Measurements from ENCODE around the gene UGT3A1.
"Not testable (repeated sequence)": the region's sequence is repeated elsewhere in the genome, so short reads cannot be mapped to it uniquely, and the experiment has no call there.

The UGT3A1 gene

DNA sequence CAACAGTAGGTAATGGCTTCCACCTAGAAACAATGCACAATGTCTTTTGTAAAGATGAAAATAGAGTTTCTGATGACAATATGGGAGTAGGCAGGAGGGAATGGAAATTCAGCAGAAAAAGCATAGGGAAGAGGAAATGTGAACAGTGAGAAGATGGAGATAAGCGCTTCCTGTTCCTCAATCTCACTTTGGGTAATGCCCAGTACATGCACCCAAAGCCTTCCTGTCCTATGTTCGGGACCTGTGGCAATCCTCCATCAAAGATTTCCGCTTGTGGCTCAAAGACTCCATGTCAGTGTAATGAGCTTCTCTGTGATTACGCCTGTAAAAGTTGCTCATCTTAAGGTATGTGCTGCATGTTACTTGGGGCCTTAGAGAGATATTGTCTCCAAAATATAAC lies 2.7 kb downstream of the UGT3A1 start:
- DNase-seq (ENCODE audit: low read depth in 2 of 2), result no peak

GRCh38 chr5:35987776-35988175 lies 3.4 kb downstream of the UGT3A1 start:
- no peak for DNase-seq (ENCODE audit: low read depth in 2 of 2)

GRCh38 chr5:35979715-35980114 lies 11.5 kb downstream of the UGT3A1 start:
- no peak for DNase-seq (ENCODE audit: low read depth in 2 of 2)

DNA sequence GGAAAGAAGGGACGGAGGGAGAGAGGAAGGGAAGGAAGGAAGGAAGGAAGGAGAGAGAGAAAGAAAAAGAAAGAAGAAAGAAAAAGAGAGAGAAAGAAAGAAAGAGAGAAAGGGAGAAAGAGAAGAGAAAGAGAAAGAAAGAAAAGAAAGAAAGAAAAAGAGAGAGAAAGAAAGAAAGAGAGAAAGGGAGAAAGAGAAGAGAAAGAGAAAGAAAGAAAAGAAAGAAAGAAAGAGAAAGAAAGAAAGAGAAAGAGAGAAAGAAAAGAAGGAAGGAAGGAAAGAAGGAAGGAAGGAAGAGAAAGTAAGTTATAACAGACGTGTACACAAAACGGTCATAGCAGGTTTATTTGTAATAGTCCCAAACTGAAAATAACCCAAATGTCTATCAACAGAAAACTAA lies 14.3 kb downstream of the UGT3A1 start:
- DNase-seq (ENCODE audit: low read depth in 2 of 2), result not testable (repeated sequence)

- DNase-seq (ENCODE audit: low read depth in 2 of 2), result no peak
Measured at GRCh38 chr5:35974570-35974969, 16.6 kb downstream of the UGT3A1 start.

DNA sequence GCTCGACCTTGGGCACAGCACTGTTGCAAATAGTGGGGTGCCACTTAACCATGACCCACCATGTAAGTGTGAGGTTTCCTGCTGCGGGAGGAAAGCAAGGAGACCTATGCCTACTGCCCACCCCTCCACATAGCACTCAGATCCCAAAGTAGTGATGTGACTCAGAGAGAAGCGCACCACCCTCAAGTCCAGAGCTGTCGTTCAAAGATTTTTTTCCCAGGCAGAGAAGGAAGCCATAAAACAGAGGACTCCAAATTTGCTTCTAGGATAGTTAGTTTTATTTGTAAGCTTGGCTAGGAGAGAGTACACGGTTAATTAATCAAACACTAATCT lies 19.3 kb downstream of the UGT3A1 start:
- no peak for DNase-seq (ENCODE audit: low read depth in 2 of 2)

DNA sequence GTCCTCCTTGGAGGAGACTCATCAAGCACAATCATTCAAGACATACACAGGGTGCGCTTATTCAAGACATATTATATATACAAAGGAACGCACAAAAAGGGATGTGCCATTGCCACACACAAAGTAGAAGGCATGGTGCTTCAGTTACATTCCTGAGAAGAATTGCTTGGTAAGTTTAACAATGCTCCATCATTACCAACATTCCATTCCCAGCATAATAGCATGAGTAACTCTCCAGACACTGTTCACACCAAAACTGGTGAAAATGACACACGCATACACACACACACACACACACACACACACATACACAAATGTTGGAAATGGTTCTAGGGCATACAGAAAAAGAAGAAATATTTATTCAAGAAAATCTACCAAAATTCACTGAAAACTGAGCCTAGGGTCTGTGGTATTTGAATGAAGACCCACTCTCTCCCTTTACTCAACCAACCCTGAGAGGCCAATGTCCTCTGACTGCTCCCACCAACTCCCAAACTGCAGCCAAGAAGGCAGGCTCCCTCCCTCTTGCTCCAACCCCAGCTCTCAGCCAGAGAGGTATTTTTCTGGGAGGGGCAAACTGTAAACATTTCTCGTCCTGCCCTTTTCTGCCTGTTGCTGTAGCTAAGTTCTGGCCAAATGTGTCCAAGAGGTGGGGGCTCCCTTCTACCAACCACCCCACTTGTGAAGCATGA lies 19.9 kb downstream of the UGT3A1 start:
- no peak for DNase-seq (ENCODE audit: low read depth in 2 of 2)

DNA sequence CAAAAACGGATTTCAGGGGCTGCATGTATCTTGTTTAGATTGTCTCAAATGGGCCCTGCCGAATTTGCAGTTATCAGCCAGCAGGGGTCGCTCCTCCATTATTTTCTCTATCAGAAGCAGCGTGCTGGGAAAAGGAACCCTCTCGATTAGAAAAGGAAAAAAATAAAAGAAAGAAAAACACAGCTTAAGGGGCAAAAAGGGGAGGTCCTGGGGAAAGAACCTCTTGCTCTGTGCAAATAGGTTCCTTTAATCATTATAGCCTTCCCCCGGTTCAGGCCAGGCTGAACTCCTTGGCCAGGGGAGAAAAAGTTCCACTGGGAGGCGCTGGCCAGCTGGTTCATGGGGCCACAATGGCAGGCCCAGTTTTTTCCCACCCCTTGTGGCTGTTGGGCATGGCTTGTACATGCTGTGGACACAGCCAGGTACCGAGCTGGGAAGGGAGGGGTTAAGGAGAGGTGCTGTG lies 27.8 kb downstream of the UGT3A1 start:
- no peak for DNase-seq (ENCODE audit: low read depth in 2 of 2)

DNA sequence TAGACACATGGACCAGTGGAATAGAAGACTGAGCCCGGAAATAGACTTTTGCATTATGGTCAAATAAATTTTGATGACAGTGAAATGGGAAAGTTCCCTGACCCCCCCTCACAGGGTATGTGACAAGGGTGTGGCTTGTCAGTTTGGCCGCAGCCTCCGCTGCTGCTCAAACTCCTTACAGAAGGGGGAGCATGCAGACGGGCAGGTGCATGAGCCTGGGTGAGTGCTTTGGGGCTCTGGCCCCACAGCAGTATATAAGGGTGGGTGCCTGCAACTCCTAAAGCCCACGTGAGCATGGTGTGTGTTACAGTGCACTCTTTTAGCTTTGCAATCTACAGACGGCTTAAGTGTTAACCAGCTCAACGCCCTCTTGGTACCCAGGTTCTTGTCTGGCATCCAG lies 30.9 kb downstream of the UGT3A1 start:
- DNase-seq (ENCODE audit: low read depth in 2 of 2), result no peak

DNA sequence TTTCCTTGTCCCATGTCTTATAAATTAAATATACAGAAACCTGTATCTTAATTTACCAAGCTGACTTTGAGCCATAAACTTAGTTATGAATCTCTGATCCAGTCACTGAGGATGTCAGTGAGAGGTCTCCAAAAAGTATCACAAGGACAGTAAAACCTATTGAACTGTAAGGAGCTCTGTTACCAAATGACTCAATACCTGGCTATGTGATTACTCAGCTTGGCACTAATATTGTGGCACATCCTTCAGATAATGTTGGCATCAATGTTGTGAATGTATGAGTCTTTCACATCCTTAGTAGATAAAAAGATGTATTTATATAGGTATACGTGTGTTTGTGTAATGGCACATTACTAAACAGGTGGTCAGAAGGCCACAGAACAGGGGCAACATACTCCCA lies 34.8 kb downstream of the UGT3A1 start:
- no peak for DNase-seq (ENCODE audit: low read depth in 2 of 2)

GRCh38 chr5:35954175-35954574 lies 37.0 kb downstream of the UGT3A1 start:
- no peak for DNase-seq (ENCODE audit: low read depth in 2 of 2)

GRCh38 chr5:35947085-35947484 lies 44.1 kb downstream of the UGT3A1 start:
- DNase-seq (ENCODE audit: low read depth in 2 of 2), result no peak

DNA sequence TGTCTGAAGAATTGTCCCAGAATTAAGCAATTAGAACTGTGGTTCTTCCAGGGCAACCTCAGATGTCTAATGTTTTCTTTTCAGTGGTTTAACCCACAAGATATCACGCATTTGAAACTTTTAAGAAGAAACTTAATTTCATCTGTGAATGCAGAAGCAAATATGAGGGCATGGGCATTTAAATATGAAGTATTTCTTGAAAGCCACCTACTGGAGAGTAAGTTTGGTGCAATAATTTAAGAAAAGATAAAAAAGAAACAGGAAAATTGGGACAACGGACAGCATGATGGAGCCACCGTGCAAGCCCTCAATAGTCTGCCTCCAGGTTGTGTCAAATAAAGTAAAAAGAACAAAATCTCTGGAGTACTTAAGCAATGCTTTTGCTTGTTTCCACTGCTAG lies 51.6 kb downstream of the UGT3A1 start:
- DNase-seq (ENCODE audit: low read depth in 2 of 2), result no peak

DNA sequence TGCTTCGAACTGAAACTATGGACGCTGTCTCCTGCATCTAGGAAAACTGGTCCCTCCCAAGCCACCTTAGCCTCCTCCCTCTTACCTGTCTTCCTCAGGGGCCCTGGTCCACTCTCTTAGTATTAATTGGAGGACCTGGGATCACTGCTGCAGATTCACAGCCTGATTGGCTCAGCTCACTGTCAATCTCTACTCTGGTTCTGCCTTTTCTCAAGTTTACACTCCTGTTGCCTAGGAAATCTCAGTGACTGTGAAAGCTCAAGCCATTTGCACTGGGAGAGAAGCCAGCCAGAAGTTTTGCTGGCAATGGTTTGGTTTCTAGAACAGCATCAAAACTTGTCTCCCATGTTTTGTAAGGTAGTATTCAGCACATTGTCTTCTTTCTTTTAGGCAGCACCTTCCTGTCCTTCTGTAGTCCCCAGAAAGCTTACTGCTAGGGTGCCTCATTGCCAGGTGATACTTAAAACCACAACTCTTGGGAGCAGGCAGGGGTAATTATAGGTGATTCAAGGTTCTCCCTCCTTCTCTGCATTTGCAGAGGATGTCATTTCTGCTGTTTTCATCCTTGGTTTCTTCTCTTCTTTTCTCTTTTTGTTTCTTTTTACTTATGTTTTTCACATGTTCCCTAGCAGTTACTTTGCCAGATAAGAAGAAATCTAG lies 52.5 kb downstream of the UGT3A1 start, which contains the start of gene CAPSL:
TSS of gene CAPSL (minus strand) at position 55 of the 660 bp plus-strand sequence. CDS start 17,502 bp downstream, outside the sequence.
- no peak for DNase-seq (ENCODE audit: low read depth in 2 of 2)

GRCh38 chr5:35926389-35927051 lies 64.7 kb downstream of the UGT3A1 start:
- DNase-seq (ENCODE audit: low read depth in 2 of 2), result peak in 1 of 2 donors; percentile 69

- peak; percentile 77 to 80 for DNase-seq (ENCODE audit: low read depth in 2 of 2)
Measured at GRCh38 chr5:35924950-35925722, 66.1 kb downstream of the UGT3A1 start.

DNA sequence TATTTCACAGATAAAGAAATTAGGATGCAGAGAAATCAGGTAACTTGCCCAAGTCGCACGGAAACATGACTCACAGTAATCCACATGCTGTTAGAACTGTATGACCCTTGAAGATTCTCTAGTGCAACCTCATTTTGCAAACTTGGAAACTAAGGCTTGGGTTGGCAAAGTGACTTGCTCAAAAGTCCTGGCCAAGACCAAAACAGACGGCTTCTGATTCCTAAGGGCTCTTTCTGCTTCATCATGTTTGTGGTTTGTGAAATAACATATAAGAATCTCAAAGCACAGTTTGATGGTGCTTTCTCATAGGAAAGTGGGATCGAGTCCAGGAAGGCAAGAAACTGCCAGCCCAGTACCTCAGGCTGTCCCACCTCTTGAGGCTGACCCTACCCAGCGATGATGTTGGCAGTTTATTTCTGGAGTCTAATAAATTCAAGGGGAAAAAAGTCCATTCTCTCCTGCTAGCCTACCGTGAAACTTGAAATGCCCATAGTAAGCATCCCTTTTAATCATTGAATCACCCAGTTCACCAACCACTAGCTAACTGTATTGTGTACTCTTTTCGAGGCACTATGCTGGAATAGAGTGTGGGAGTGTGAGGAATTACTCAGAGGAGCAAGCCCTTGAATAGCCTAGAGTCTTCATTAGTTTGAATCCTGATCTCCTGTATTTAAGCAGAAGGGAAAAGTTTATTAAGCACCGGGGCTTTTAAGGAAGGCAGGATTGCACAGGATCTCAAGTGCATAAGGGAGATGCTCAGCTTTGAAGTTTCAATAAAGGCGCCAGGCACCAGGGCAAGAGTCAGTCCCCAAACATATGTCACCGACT lies 66.9 kb downstream of the UGT3A1 start:
- no peak for DNase-seq (ENCODE audit: low read depth in 2 of 2)

DNA sequence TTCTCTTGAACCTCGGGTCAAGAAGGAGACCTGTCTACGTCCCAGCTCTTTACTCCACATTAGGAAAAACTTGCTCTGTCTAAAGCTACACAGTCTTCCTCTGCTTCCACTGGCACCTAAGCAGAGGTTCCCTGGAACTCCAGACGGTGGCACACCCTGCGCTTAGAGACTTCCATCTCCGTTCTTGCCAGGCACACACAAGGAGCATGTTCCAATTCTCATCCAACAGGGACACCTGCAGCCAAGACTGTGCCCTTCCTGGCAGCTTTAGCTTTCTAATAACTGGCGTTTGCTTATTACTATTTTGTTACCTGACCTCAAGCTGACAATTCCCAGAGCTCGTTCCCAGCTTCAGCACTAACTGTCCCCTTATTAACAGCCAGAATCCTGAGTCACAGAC lies 68.7 kb downstream of the UGT3A1 start:
- DNase-seq (ENCODE audit: low read depth in 2 of 2), result no peak

GRCh38 chr5:35921930-35922329 lies 69.3 kb downstream of the UGT3A1 start:
- no peak for DNase-seq (ENCODE audit: low read depth in 2 of 2)

DNA sequence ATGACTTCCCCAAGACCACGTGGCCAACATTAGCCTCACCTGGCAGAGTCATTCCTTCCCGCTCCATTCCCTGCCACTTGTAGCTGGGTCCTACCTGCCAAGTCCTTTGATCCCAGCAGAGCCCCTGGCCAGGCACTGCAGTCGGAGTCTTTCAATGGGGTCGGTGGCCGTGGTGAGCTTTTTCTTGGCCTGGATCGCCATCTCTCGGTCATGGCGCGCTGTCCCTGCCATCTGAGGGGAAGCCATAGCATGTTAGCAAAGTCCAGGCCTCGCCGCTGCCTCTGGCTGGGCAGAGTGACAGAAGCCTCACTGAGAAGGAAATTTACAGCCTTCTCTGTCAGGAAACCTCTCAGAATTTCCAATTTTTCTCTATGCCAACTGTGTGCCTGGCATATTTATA lies 70.3 kb downstream of the UGT3A1 start:
- DNase-seq (ENCODE audit: low read depth in 2 of 2), result no peak

DNA sequence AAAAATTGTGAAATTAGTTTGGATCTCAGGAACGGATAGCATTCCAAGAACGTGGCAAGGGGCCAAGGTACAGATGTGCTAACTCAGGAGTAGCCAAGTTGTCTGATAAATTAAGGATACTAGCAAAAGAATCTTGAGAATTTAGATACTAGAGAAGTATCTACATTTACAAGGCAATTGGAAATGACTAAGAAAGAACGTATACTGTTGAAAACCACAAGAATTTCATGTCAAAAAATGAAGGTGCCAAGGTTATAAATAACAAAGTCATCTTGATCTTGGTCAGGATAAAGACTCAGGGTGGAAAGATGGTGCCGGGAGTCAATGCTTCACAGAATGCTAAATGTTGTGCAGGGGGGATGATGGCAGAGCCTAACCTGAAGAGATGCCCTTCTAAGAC lies 72.0 kb downstream of the UGT3A1 start:
- DNase-seq (ENCODE audit: low read depth in 2 of 2), result no peak

Measured in activated CD4-positive, alpha-beta T cell treated with anti-CD3 and anti-CD28 coated beads for 24 hours (primary cell).